ENCODE data around the gene CHCHD2. TPM values are rescaled to one million over a fixed set of nuclear protein-coding genes. Genes with fewer than 3 reads are reported as not detected.

CHCHD2 gene
- total and polyA plus RNA-seq, 2 experiments from 2014 or later: 0.94 TPM; not detected in 1

- Histone ChIP-seq H3K79me2 (replicated peaks; ENCODE audit: insufficient read depth) (peaks cover 12% of the 10 kb centered on the region; the same call in 1 of the 2 replicates), H3K4me2 (peak overlapping the region; percentile 87)
Measured at GRCh38 chr7:56063500-56063881, 42.8 kb downstream of the CHCHD2 start.

More at GRCh38 chr7:56063500-56063881, 42.8 kb downstream of the CHCHD2 start:
- ATAC-seq (peak; percentile 6; the same call in 2 of the 3 replicates), DNase-seq (ENCODE audit: low spot score) (peak; percentile 11)
- Histone ChIP-seq H3K4me1 (ENCODE audit: insufficient read depth) (no peaks in the 10 kb centered on the region), H3K27ac (ENCODE audit: low read depth) (peak overlapping the region; percentile 96), H3K36me3 (ENCODE audit: insufficient read depth) (peaks cover 46% of the 10 kb centered on the region), H3F3A (replicated peaks; ENCODE audit: low read depth) (peaks cover 42% of the 10 kb centered on the region), H3K27me3 (ENCODE audit: insufficient read depth) (no peaks in the 10 kb centered on the region), H2AFZ (no peak overlapping the region), H4K20me1 (replicated peaks; ENCODE audit: insufficient read depth) (peaks cover 16% of the 10 kb centered on the region; the same call in 1 of the 2 replicates), H3K4me3 (peak overlapping the region; percentile 88; the same call in 1 of the 2 replicates), H3K9me2 (ENCODE audit: insufficient read depth) (no peaks in the 10 kb centered on the region)
- H3K4me3 Mint-ChIP-seq: peak overlapping the region; percentile 90
- no peak for TF ChIP-seq ZNF331 (CRISPR knock-in tag; IDR thresholded peaks at IDR 0.05; ENCODE audit: low read depth)
- no peak for TF ChIP-seq POLR2AphosphoS5 (IDR thresholded peaks at IDR 0.05; ENCODE audit: low read depth)
- TF ChIP-seq, protein P1, sequence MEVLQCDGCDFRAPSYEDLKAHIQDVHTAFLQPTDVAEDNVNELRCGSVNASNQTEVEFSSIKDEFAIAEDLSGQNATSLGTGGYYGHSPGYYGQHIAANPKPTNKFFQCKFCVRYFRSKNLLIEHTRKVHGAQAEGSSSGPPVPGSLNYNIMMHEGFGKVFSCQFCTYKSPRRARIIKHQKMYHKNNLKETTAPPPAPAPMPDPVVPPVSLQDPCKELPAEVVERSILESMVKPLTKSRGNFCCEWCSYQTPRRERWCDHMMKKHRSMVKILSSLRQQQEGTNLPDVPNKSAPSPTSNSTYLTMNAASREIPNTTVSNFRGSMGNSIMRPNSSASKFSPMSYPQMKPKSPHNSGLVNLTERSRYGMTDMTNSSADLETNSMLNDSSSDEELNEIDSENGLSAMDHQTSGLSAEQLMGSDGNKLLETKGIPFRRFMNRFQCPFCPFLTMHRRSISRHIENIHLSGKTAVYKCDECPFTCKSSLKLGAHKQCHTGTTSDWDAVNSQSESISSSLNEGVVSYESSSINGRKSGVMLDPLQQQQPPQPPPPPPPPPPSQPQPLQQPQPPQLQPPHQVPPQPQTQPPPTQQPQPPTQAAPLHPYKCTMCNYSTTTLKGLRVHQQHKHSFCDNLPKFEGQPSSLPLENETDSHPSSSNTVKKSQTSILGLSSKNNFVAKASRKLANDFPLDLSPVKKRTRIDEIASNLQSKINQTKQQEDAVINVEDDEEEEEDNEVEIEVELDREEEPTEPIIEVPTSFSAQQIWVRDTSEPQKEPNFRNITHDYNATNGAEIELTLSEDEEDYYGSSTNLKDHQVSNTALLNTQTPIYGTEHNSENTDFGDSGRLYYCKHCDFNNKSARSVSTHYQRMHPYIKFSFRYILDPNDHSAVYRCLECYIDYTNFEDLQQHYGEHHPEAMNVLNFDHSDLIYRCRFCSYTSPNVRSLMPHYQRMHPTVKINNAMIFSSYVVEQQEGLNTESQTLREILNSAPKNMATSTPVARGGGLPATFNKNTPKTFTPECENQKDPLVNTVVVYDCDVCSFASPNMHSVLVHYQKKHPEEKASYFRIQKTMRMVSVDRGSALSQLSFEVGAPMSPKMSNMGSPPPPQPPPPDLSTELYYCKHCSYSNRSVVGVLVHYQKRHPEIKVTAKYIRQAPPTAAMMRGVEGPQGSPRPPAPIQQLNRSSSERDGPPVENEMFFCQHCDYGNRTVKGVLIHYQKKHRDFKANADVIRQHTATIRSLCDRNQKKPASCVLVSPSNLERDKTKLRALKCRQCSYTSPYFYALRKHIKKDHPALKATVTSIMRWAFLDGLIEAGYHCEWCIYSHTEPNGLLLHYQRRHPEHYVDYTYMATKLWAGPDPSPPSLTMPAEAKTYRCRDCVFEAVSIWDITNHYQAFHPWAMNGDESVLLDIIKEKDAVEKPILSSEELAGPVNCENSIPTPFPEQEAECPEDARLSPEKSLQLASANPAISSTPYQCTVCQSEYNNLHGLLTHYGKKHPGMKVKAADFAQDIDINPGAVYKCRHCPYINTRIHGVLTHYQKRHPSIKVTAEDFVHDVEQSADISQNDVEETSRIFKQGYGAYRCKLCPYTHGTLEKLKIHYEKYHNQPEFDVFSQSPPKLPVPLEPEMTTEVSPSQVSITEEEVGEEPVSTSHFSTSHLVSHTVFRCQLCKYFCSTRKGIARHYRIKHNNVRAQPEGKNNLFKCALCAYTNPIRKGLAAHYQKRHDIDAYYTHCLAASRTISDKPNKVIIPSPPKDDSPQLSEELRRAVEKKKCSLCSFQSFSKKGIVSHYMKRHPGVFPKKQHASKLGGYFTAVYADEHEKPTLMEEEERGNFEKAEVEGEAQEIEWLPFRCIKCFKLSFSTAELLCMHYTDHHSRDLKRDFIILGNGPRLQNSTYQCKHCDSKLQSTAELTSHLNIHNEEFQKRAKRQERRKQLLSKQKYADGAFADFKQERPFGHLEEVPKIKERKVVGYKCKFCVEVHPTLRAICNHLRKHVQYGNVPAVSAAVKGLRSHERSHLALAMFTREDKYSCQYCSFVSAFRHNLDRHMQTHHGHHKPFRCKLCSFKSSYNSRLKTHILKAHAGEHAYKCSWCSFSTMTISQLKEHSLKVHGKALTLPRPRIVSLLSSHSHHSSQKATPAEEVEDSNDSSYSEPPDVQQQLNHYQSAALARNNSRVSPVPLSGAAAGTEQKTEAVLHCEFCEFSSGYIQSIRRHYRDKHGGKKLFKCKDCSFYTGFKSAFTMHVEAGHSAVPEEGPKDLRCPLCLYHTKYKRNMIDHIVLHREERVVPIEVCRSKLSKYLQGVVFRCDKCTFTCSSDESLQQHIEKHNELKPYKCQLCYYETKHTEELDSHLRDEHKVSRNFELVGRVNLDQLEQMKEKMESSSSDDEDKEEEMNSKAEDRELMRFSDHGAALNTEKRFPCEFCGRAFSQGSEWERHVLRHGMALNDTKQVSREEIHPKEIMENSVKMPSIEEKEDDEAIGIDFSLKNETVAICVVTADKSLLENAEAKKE (CRISPR knock-in tag; IDR thresholded peaks at IDR 0.05): no peak
- no peak for TF ChIP-seq EZH2phosphoT487 (IDR thresholded peaks at IDR 0.05; ENCODE audit: unreplicated experiment)
- no peak for TF ChIP-seq STAT1 (IDR thresholded peaks at IDR 0.05; ENCODE audit: unreplicated experiment)
- TF ChIP-seq ETS1 (IDR thresholded peaks at IDR 0.05): no peak
- no peak for TF ChIP-seq REST (IDR thresholded peaks at IDR 0.05; ENCODE audit: unreplicated experiment)
- no peak for TF ChIP-seq ZNF114 (CRISPR knock-in tag; IDR thresholded peaks at IDR 0.05)
- no peak for TF ChIP-seq CREB1 (CRISPR knock-in tag; IDR thresholded peaks at IDR 0.05; ENCODE audit: low read depth)
- no peak for TF ChIP-seq EZH2 (IDR thresholded peaks at IDR 0.05; ENCODE audit: low read depth, unreplicated experiment)
- TF ChIP-seq NANOG (IDR thresholded peaks at IDR 0.05; ENCODE audit: borderline replicate concordance): no peak
- TF ChIP-seq, protein P2, sequence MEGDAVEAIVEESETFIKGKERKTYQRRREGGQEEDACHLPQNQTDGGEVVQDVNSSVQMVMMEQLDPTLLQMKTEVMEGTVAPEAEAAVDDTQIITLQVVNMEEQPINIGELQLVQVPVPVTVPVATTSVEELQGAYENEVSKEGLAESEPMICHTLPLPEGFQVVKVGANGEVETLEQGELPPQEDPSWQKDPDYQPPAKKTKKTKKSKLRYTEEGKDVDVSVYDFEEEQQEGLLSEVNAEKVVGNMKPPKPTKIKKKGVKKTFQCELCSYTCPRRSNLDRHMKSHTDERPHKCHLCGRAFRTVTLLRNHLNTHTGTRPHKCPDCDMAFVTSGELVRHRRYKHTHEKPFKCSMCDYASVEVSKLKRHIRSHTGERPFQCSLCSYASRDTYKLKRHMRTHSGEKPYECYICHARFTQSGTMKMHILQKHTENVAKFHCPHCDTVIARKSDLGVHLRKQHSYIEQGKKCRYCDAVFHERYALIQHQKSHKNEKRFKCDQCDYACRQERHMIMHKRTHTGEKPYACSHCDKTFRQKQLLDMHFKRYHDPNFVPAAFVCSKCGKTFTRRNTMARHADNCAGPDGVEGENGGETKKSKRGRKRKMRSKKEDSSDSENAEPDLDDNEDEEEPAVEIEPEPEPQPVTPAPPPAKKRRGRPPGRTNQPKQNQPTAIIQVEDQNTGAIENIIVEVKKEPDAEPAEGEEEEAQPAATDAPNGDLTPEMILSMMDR (conservative IDR thresholded peaks at IDR 0.05; ENCODE audit: low read depth in 2 of 2): no peak
- TF ChIP-seq JUNB (IDR thresholded peaks at IDR 0.05; ENCODE audit: unreplicated experiment): no peak
- peak overlapping the region; percentile 96 for H3K27ac Mint-ChIP-seq
- peaks cover 64% of the 10 kb centered on the region for H3K36me3 Mint-ChIP-seq (ENCODE audit: low read depth)
- H3K27me3 Mint-ChIP-seq (ENCODE audit: insufficient read depth, low read depth, poor library complexity): peaks cover 11% of the 10 kb centered on the region
- H3K4me1 Mint-ChIP-seq: peaks cover 7% of the 10 kb centered on the region; the same call in 2 of the 3 replicates
- no peaks in the 10 kb centered on the region for H3K9me3 Mint-ChIP-seq
